Suprapubic skin (tissue), 3 donors: ENCODE data around the gene FOXE1.

Experiments used
- CTCF ChIP-seq, 2 donors: fragments of 200-600 bp in 1 of 2; fragments of 450-650 bp in 1 of 2; sonication (generic) in 1 of 2; IDR thresholded peaks; one replicate each; pipeline ENCODE4 v1.5.1; 2016 to 2019; ENCODE audit warnings: antibody characterized with exemption in 2 of 2, mild to moderate bottlenecking in 1 of 2, moderate library complexity in 1 of 2
- POLR2A ChIP-seq, 2 donors: fragments of 450-650 bp; IDR thresholded peaks; one replicate each; pipeline ENCODE4 v1.6.1; 2017; ENCODE audit warnings: antibody characterized with exemption in 2 of 2, mild to moderate bottlenecking in 2 of 2, moderate library complexity in 2 of 2

- no peak for TF ChIP-seq CTCF (IDR thresholded peaks at IDR 0.05)
- TF ChIP-seq POLR2A (IDR thresholded peaks at IDR 0.05) = no peak
These were observed 47.2 kb downstream of the FOXE1 start for GRCh38 chr9:97900103-97900737.
